HepG2 (cell line): ENCODE data around the gene WDR62. TPM values are rescaled to one million over a fixed set of nuclear protein-coding genes. Genes with fewer than 3 reads are reported as not detected.

Experiments
- AKNA ChIP-seq: sonication (generic); formaldehyde crosslinking; IDR thresholded peaks from 2 replicates; pipeline ENCODE4 v1.4.0; 2020; ENCODE audit warnings: missing genetic modification reagents, borderline replicate concordance
- FOXA1 ChIP-seq, 2 experiments: fragments of 450-650 bp in 1 of 2; sonication (generic) in 1 of 2; formaldehyde crosslinking in 1 of 2; IDR thresholded peaks; 2 replicates each; pipeline versions ENCODE4 v1.4.0 to v1.6.1; 2016 to 2020; ENCODE audit warnings: missing genetic modification reagents in 1 of 2
- KAT8 ChIP-seq: IDR thresholded peaks from 2 replicates; pipeline ENCODE4 v1.6.1; 2016; ENCODE audit warnings: missing genetic modification reagents, missing compliant biosample characterization
- MAFF ChIP-seq: IDR thresholded peaks from 2 replicates; pipeline ENCODE4 v1.6.1; 2011; ENCODE audit warnings: low read depth, low read length, improper control_type of control experiment
- NFYC ChIP-seq: IDR thresholded peaks from 2 replicates; pipeline ENCODE4 v1.6.1; 2016; ENCODE audit warnings: missing genetic modification reagents, missing compliant biosample characterization
- PAXIP1 ChIP-seq: sonication (generic); formaldehyde crosslinking; conservative IDR thresholded peaks from 2 replicates; pipeline ENCODE4 v1.4.0; 2020; ENCODE audit warnings: mild to moderate bottlenecking, missing genetic modification reagents, moderate library complexity
- SAP130 ChIP-seq: IDR thresholded peaks from 2 replicates; pipeline ENCODE4 v1.6.1; 2016; ENCODE audit warnings: low read depth
- SNAPC2 ChIP-seq: sonication (generic); formaldehyde crosslinking; IDR thresholded peaks from 2 replicates; pipeline ENCODE4 v1.8.1; 2022; ENCODE audit warnings: mild to moderate bottlenecking, missing genetic modification reagents
- SNAPC4 ChIP-seq: sonication (generic); formaldehyde crosslinking; IDR thresholded peaks from 2 replicates; pipeline ENCODE4 v1.4.0; 2020; ENCODE audit warnings: mild to moderate bottlenecking, missing genetic modification reagents
- STAG1 ChIP-seq: sonication (generic); formaldehyde crosslinking; IDR thresholded peaks from 2 replicates; pipeline ENCODE4 v1.4.0; 2020; ENCODE audit warnings: missing genetic modification reagents
- ZBTB7A ChIP-seq: sonication (generic); formaldehyde crosslinking; IDR thresholded peaks from 2 replicates; pipeline ENCODE4 v1.8.0; 2022; ENCODE audit warnings: mild to moderate bottlenecking, missing genetic modification reagents
- ZNF557 ChIP-seq: sonication (generic); formaldehyde crosslinking; IDR thresholded peaks from 2 replicates; pipeline ENCODE4 v1.4.0; 2020; ENCODE audit warnings: missing genetic modification reagents
- ZNF704 ChIP-seq: sonication (generic); formaldehyde crosslinking; IDR thresholded peaks from 2 replicates; pipeline ENCODE4 v1.8.1; 2023; ENCODE audit warnings: mild to moderate bottlenecking, inconsistent platforms, moderate library complexity, missing genetic modification reagents, borderline replicate concordance
- polyA plus RNA-seq, 8 experiments: library from polyadenylated mRNA; depleted of rRNA in 3 of 8; stranded (reverse) in 7 of 8; unstranded in 1 of 8; fragments of >200 nt; fragmentation: Illumina TruSeq in 4 of 8; extraction: Trizol in 4 of 8; gene quantifications; 2 replicates each; pipeline versions ENCODE4 v1.2.1 to v1.2.3, GENCODE V29; 2011 to 2016; ENCODE audit warnings: low read depth in 4 of 8, missing spikeins in 1 of 8, mixed read lengths in 1 of 8; ENCODE audit not compliant: insufficient read depth in 1 of 8
- total RNA-seq, 5 experiments: library from RNA; depleted of rRNA; stranded (reverse); fragments of >200 nt; fragmentation: Illumina TruSeq; extraction: Trizol; gene quantifications; 2 replicates each; pipeline ENCODE4 v1.2.3, GENCODE V29; 2016; ENCODE audit warnings: low read depth in 1 of 5

The WDR62 gene
- total and polyA plus RNA-seq, 2 of the 13 experiments (the other 11 are each of a cell fraction or from before 2014, with no cell fraction given) = 5.8 to 12.5 TPM

- TF ChIP-seq AKNA (CRISPR knock-in tag) (no peak), SNAPC2 (CRISPR knock-in tag) (peak; percentile 75; the same call in 1 of the 2 replicates), NFYC (CRISPR knock-in tag) (peak; percentile 76), SNAPC4 (CRISPR knock-in tag) (peak; percentile 82), SAP130 (CRISPR knock-in tag) (peak; percentile 98), MAFF (no peak), FOXA1 (IDR thresholded peaks at IDR 0.05) (peak; percentile 34; the same call in 1 of the 2 replicates), FOXA1 (CRISPR knock-in tag; IDR thresholded peaks at IDR 0.05) (peak; percentile 98), STAG1 (CRISPR knock-in tag) (no peak), KAT8 (CRISPR knock-in tag) (peak; percentile 83), ZNF704 (CRISPR knock-in tag) (0 out of 2 replicates have a peak, but pooled peaks have one; percentile 28), ZNF557 (CRISPR knock-in tag) (no peak), PAXIP1 (peak; percentile 99), ZBTB7A (CRISPR knock-in tag) (peak; percentile 38; the same call in 1 of the 2 replicates)
These were observed 65.6 kb downstream of the WDR62 start (continued) for GRCh38 chr19:36120092-36120983.
